GM12872 (cell line): Measurements from ENCODE around the gene WFDC1.

Experiments
- TF ChIP-seq, protein P1 (sequence below): IDR thresholded peaks from 3 replicates; pipeline ENCODE4 v1.5.1; 2011; ENCODE audit warnings: low read depth, mild to moderate bottlenecking, low read length, moderate library complexity; ENCODE audit not compliant: insufficient read depth

The WFDC1 gene

DNA sequence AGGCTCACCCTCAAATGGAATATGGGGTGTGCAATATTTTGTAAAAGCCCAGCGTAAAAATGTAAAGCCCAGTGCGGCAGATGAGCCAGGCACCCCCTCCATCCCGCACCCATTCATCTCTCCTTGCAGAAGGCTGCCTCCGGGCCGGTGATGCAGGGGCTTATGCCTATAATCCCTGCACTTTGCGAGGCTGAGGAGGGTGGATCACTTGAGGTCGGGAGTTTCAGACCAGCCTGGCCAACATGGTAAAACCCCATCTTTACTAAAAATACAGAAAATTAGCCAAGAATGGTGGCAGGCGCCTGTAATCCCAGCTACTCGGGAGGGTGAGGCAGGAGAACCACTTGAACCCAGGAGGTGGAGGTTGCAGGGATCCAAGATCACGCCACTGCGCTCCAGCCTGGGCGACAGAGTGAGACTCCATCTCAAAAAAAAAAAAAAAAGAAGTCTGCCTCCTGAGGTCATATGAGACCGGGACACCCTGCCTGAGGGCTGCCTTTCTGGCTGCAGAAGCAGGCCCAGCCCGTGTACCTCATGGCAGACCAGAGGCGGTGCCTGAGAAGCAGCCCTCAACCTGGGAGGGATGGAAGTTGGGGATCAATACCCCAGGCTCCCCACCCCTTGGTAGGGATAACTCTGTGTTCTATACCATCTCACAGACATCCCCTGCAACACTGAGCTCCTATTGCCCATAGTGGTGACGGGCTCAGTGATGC, 56.2 kb downstream of the WFDC1 start:
- TF ChIP-seq, protein P1, sequence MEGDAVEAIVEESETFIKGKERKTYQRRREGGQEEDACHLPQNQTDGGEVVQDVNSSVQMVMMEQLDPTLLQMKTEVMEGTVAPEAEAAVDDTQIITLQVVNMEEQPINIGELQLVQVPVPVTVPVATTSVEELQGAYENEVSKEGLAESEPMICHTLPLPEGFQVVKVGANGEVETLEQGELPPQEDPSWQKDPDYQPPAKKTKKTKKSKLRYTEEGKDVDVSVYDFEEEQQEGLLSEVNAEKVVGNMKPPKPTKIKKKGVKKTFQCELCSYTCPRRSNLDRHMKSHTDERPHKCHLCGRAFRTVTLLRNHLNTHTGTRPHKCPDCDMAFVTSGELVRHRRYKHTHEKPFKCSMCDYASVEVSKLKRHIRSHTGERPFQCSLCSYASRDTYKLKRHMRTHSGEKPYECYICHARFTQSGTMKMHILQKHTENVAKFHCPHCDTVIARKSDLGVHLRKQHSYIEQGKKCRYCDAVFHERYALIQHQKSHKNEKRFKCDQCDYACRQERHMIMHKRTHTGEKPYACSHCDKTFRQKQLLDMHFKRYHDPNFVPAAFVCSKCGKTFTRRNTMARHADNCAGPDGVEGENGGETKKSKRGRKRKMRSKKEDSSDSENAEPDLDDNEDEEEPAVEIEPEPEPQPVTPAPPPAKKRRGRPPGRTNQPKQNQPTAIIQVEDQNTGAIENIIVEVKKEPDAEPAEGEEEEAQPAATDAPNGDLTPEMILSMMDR: no peak

- TF ChIP-seq, protein P1: no peak
Observed at GRCh38 chr16:84351630-84352029, 57.0 kb downstream of the WFDC1 start.

DNA sequence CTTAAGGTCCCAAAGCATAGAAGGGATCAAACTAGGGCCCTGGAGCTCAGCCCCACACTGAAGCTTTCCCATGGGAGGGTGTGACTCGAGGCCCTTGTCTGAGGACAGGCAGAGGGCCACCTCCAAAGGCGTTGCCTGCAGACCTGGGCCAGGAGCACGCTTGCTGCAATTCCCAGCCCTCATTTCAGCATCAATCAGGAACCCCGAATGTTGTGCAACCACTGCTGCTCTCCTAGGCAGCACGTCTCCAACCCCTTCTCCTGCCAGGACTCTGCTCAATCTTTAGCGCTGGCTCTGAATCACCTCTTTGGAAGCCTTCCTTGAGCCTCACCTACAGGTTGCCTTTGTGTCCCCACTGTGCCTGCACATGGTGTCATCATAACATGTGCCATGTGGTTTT, 59.6 kb downstream of the WFDC1 start:
- TF ChIP-seq, protein P1: no peak

DNA sequence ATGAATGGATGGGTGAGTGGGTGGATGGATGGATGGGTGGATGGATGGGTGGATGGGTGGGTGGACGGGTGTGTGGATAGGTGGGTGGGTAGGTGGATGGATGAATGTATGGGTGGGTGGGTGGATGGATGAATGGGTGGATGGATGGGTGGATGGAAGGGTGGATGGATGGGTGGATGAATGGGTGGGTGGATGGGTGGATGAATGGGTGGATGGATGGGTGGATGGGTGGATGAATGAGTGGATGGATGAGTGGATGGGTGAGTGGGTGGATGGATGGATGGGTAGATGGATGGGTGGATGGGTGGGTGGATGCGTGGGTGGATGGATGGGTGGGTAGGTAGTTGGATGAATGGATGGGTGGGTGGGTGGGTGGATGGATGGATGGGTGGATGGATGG, 60.5 kb downstream of the WFDC1 start:
- TF ChIP-seq, protein P1: no peak

- TF ChIP-seq, protein P1: no peak
Observed at GRCh38 chr16:84356176-84356575, 61.5 kb downstream of the WFDC1 start.

- TF ChIP-seq, protein P1: no peak
Observed at GRCh38 chr16:84356591-84357116, 62.0 kb downstream of the WFDC1 start.

- TF ChIP-seq, protein P1: no peak
Observed at GRCh38 chr16:84357191-84357651, 62.5 kb downstream of the WFDC1 start.
